Measurements from ENCODE around the gene IGSF3.
"Not testable (repeated sequence)": the region's sequence is repeated elsewhere in the genome, so short reads cannot be mapped to it uniquely, and the experiment has no call there.

IGSF3 gene

DNA sequence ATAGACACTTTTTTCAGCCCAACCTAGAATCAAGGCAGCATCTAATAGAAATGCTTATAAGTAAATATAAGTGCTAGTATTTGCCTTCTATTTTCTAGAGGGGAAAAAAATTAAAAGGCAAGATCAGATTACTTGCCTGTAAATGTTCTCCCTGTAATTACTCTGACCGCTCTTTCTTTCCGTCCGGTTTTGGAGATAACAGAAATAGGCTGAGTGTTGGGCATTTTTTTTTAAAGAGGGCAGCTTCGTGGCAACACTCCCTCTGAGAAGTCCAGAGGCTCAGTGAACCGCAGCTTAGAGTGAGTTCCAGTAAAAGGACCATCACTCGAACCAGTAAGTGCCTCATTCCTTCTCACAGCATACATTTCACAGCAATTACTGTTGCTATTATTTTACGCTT, 40.6 kb downstream of the IGSF3 start:
- H3K27ac ChIP-seq (ENCODE audit: low read length); H3K36me3 ChIP-seq (replicated peaks; ENCODE audit: insufficient read depth, low read length); H3K9ac ChIP-seq (ENCODE audit: low read length); H3K27me3 ChIP-seq (replicated peaks; ENCODE audit: insufficient read depth, low read length); H3K9me3 ChIP-seq (replicated peaks; ENCODE audit: insufficient read depth, low read length); H3K9me2 ChIP-seq (replicated peaks; ENCODE audit: insufficient read depth, low read length); H3K4me3 ChIP-seq (ENCODE audit: low read length); H3K4me2 ChIP-seq (ENCODE audit: low read depth, low read length); H3K79me2 ChIP-seq (ENCODE audit: low read length); H2AFZ ChIP-seq (ENCODE audit: low read length); H3F3A ChIP-seq (ENCODE audit: insufficient read depth, low read length); DNase-seq; H3K4me1 ChIP-seq (ENCODE audit: low read length); H4K20me1 ChIP-seq (ENCODE audit: insufficient read depth, low read length): not testable (repeated sequence)

DNA sequence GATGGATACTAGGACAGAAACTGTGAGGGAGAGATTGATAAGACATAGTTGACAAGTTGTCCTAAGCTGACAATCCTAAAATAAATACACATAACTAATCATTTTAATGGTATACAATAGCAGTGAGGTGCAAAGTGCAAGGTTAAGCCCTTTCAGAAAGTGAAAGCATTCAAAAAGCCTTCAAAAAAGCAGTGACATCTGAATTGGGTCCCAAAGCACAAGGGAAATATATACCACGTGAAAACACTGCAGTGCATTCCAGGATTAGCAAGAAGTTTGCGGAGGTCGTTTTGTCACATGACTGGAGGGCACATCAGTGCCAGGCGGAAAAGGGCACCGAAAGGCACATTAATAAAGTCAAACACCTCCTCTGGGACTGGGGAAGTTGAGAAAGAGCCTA, 42.4 kb downstream of the IGSF3 start:
- H4K20me1 ChIP-seq (ENCODE audit: insufficient read depth, low read length); H3K4me2 ChIP-seq (ENCODE audit: low read depth, low read length); H2AFZ ChIP-seq (ENCODE audit: low read length); H3K27me3 ChIP-seq (replicated peaks; ENCODE audit: insufficient read depth, low read length); H3K4me3 ChIP-seq (ENCODE audit: low read length); H3K9ac ChIP-seq (ENCODE audit: low read length); H3K79me2 ChIP-seq (ENCODE audit: low read length); H3F3A ChIP-seq (ENCODE audit: insufficient read depth, low read length); H3K9me3 ChIP-seq (replicated peaks; ENCODE audit: insufficient read depth, low read length); DNase-seq; H3K36me3 ChIP-seq (replicated peaks; ENCODE audit: insufficient read depth, low read length); H3K27ac ChIP-seq (ENCODE audit: low read length); H3K9me2 ChIP-seq (replicated peaks; ENCODE audit: insufficient read depth, low read length); H3K4me1 ChIP-seq (ENCODE audit: low read length): not testable (repeated sequence)

DNA sequence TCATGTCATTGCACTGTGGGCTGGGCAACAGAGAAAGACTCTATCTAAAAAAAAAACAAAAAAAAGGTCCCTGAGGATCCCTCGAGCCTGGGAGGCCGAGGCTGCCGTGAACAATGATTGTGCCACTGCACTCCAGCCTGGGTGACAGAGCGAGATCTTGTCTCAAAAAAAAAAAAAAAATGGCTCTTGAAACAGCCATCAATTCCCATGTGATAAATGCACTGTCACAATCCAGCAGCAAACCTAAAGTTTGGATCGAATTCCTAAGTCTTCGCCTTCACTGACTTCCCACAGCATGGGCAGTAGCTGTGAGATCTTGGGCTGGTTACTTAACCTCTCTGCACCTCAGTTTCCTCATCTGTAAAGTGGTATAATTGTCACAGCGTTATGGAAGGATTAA, 43.5 kb downstream of the IGSF3 start:
- H3K27ac ChIP-seq (ENCODE audit: low read length): no peak overlapping the region
- H4K20me1 ChIP-seq (ENCODE audit: insufficient read depth, low read length): no peaks in the 10 kb centered on the region
- TF ChIP-seq, protein P1, sequence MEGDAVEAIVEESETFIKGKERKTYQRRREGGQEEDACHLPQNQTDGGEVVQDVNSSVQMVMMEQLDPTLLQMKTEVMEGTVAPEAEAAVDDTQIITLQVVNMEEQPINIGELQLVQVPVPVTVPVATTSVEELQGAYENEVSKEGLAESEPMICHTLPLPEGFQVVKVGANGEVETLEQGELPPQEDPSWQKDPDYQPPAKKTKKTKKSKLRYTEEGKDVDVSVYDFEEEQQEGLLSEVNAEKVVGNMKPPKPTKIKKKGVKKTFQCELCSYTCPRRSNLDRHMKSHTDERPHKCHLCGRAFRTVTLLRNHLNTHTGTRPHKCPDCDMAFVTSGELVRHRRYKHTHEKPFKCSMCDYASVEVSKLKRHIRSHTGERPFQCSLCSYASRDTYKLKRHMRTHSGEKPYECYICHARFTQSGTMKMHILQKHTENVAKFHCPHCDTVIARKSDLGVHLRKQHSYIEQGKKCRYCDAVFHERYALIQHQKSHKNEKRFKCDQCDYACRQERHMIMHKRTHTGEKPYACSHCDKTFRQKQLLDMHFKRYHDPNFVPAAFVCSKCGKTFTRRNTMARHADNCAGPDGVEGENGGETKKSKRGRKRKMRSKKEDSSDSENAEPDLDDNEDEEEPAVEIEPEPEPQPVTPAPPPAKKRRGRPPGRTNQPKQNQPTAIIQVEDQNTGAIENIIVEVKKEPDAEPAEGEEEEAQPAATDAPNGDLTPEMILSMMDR (IDR thresholded peaks at IDR 0.05; ENCODE audit: low read length): no peak
- no peak for DNase-seq
- H3K27me3 ChIP-seq (replicated peaks; ENCODE audit: insufficient read depth, low read length): no peaks in the 10 kb centered on the region
- no peak overlapping the region for H3K4me3 ChIP-seq (ENCODE audit: low read length)
- no peaks in the 10 kb centered on the region for H3F3A ChIP-seq (ENCODE audit: insufficient read depth, low read length)
- H3K9ac ChIP-seq (ENCODE audit: low read length): no peak overlapping the region
- H3K36me3 ChIP-seq (replicated peaks; ENCODE audit: insufficient read depth, low read length): no peaks in the 10 kb centered on the region
- H3K9me3 ChIP-seq (replicated peaks; ENCODE audit: insufficient read depth, low read length): no peaks in the 10 kb centered on the region
- no peaks in the 10 kb centered on the region for H3K79me2 ChIP-seq (ENCODE audit: low read length)
- no peaks in the 10 kb centered on the region for H3K4me1 ChIP-seq (ENCODE audit: low read length)
- no peak overlapping the region for H3K4me2 ChIP-seq (ENCODE audit: low read depth, low read length)
- H3K9me2 ChIP-seq (replicated peaks; ENCODE audit: insufficient read depth, low read length): no peaks in the 10 kb centered on the region
- no peak overlapping the region for H2AFZ ChIP-seq (ENCODE audit: low read length)

DNA sequence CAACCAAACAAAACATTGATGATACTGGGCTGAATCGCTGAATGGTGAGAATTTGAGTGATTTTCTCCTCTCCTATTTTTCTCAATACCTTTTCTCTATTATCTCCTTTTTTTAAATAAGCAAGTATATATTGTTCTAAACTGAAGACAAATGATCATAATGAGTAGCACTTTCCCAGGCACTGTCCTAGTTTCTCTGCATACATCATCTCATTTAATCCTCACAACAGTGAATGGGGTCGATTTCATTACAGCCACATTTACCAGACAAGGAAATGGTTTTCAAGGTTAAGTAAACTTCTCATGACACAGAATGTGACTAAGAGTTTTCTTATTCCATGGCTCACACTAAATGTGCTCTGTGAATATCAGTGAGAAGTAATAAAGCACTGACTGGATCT, 45.0 kb downstream of the IGSF3 start:
- not testable (repeated sequence) for DNase-seq; H3K27me3 ChIP-seq (replicated peaks; ENCODE audit: insufficient read depth, low read length); H2AFZ ChIP-seq (ENCODE audit: low read length); H3K27ac ChIP-seq (ENCODE audit: low read length); H3K36me3 ChIP-seq (replicated peaks; ENCODE audit: insufficient read depth, low read length); H4K20me1 ChIP-seq (ENCODE audit: insufficient read depth, low read length); H3K9ac ChIP-seq (ENCODE audit: low read length); H3K4me1 ChIP-seq (ENCODE audit: low read length); H3K4me2 ChIP-seq (ENCODE audit: low read depth, low read length); H3K9me2 ChIP-seq (replicated peaks; ENCODE audit: insufficient read depth, low read length); H3K79me2 ChIP-seq (ENCODE audit: low read length); H3K9me3 ChIP-seq (replicated peaks; ENCODE audit: insufficient read depth, low read length); H3K4me3 ChIP-seq (ENCODE audit: low read length); H3F3A ChIP-seq (ENCODE audit: insufficient read depth, low read length)

DNA sequence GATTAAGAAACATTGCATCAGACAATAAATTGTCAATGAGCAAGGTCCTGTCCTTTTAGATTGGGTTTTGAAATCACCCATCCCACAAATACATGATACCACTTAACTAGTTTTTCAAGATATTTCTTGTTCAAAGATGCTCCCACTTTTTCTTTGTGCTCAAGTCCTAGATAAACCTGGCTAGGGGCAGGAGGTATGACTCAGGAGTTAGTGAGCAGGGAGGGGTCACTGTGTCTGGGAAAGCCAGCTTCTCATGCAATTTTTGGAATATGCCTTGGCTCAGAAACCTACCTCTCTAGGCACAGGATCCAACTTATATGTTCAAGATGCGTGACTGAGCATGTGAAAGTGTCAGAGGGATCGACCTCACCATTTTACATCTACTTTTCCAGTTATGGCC, 45.8 kb downstream of the IGSF3 start:
- H3K27me3 ChIP-seq (replicated peaks; ENCODE audit: insufficient read depth, low read length); H3K4me1 ChIP-seq (ENCODE audit: low read length); H3K79me2 ChIP-seq (ENCODE audit: low read length); H4K20me1 ChIP-seq (ENCODE audit: insufficient read depth, low read length); H3K9ac ChIP-seq (ENCODE audit: low read length); H3K36me3 ChIP-seq (replicated peaks; ENCODE audit: insufficient read depth, low read length); H3K4me2 ChIP-seq (ENCODE audit: low read depth, low read length); DNase-seq; H3K4me3 ChIP-seq (ENCODE audit: low read length); H3K9me3 ChIP-seq (replicated peaks; ENCODE audit: insufficient read depth, low read length); H3K27ac ChIP-seq (ENCODE audit: low read length); H3F3A ChIP-seq (ENCODE audit: insufficient read depth, low read length); H2AFZ ChIP-seq (ENCODE audit: low read length); H3K9me2 ChIP-seq (replicated peaks; ENCODE audit: insufficient read depth, low read length): not testable (repeated sequence)

DNA sequence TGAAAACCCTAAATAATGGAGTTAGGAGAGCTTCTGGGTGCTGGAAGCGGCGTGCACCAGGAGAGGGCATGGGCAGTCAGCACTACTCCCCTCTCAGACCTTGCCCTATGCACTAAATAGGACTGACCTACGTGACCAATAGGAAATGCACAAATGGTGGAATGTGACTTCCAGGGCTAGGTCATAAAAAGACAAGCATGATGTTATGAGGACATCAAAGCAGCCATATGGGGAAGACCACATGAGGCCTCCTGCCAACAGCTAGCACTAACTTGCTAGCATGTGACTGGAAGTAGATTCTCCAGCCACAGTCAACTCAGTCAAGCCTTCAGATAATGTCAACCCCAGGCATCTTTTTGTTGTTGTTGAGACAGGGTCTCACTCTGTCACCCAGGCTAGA, 47.1 kb downstream of the IGSF3 start:
- not testable (repeated sequence) for H3K9me2 ChIP-seq (replicated peaks; ENCODE audit: insufficient read depth, low read length); H3K27ac ChIP-seq (ENCODE audit: low read length); H4K20me1 ChIP-seq (ENCODE audit: insufficient read depth, low read length)

DNA sequence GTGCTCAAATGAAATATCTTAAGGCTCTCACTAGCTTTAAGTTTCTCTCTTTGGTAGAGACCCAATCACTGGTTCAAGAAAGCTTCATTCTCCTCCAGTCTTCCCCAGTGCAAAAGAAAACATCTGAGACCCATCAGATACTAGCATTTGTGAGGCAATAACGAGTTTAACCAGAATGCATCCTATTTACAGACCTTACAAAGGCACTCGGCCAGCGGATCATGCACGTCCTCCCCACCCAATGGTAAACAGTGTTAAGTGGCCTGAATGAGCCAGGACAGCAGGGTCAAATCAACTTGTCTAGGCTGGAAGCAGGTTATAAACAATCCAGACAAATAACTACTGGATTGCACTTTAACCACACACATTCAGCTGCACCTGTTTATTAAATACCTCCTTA, 48.4 kb downstream of the IGSF3 start:
- H3K4me2 ChIP-seq (ENCODE audit: low read depth, low read length): not testable (repeated sequence)

More for the DNA sequence above, 47.1 kb downstream of the IGSF3 start:
- H2AFZ ChIP-seq (ENCODE audit: low read length); H3K4me1 ChIP-seq (ENCODE audit: low read length); H3K36me3 ChIP-seq (replicated peaks; ENCODE audit: insufficient read depth, low read length); H3K4me2 ChIP-seq (ENCODE audit: low read depth, low read length); H3K4me3 ChIP-seq (ENCODE audit: low read length); H3K27me3 ChIP-seq (replicated peaks; ENCODE audit: insufficient read depth, low read length); DNase-seq; H3F3A ChIP-seq (ENCODE audit: insufficient read depth, low read length); H3K9ac ChIP-seq (ENCODE audit: low read length); H3K79me2 ChIP-seq (ENCODE audit: low read length); H3K9me3 ChIP-seq (replicated peaks; ENCODE audit: insufficient read depth, low read length): not testable (repeated sequence)

DNA sequence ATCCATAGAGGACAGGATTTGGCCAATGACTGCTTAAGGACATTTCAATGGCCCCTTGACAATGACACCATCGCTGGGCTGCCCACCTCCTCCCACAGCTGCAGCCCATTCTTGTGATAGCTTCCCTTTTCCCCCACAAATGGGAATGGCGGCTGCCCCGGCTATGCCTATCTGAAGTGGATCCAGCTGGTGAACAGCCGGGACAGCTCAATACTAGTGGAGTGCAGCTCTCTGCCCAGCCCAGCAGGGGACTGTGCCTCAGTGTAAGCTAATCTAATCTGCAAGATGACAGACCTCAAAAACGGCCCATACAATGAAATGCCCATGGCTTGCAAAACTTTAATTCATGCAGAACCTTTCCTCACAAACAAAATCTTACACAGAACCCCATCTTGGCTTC, 49.7 kb downstream of the IGSF3 start:
- H3K9me3 ChIP-seq (replicated peaks; ENCODE audit: insufficient read depth, low read length); H3K79me2 ChIP-seq (ENCODE audit: low read length); H3K36me3 ChIP-seq (replicated peaks; ENCODE audit: insufficient read depth, low read length); H3K27ac ChIP-seq (ENCODE audit: low read length); H3K4me3 ChIP-seq (ENCODE audit: low read length); H3K4me2 ChIP-seq (ENCODE audit: low read depth, low read length); H2AFZ ChIP-seq (ENCODE audit: low read length); H3K9ac ChIP-seq (ENCODE audit: low read length); H3K9me2 ChIP-seq (replicated peaks; ENCODE audit: insufficient read depth, low read length); H3F3A ChIP-seq (ENCODE audit: insufficient read depth, low read length); H3K27me3 ChIP-seq (replicated peaks; ENCODE audit: insufficient read depth, low read length); H4K20me1 ChIP-seq (ENCODE audit: insufficient read depth, low read length); H3K4me1 ChIP-seq (ENCODE audit: low read length); DNase-seq: not testable (repeated sequence)

More for the DNA sequence above, 48.4 kb downstream of the IGSF3 start:
- H3K27me3 ChIP-seq (replicated peaks; ENCODE audit: insufficient read depth, low read length); H3F3A ChIP-seq (ENCODE audit: insufficient read depth, low read length); H3K4me1 ChIP-seq (ENCODE audit: low read length); H3K27ac ChIP-seq (ENCODE audit: low read length); H3K79me2 ChIP-seq (ENCODE audit: low read length); H4K20me1 ChIP-seq (ENCODE audit: insufficient read depth, low read length); H3K36me3 ChIP-seq (replicated peaks; ENCODE audit: insufficient read depth, low read length); DNase-seq; H3K9me2 ChIP-seq (replicated peaks; ENCODE audit: insufficient read depth, low read length); H3K9ac ChIP-seq (ENCODE audit: low read length); H3K9me3 ChIP-seq (replicated peaks; ENCODE audit: insufficient read depth, low read length); H3K4me3 ChIP-seq (ENCODE audit: low read length); H2AFZ ChIP-seq (ENCODE audit: low read length): not testable (repeated sequence)

Measured in MM.1S (cell line).